Kidney glomerular epithelial cell (primary cell): ENCODE data around the gene AHCY.
"Not testable (repeated sequence)": the region's sequence is repeated elsewhere in the genome, so short reads cannot be mapped to it uniquely, and the experiment has no call there.

Experiments used
- DNase-seq: peaks from one replicate; lab custom pipeline; 2025; lab: John Stamatoyannopoulos, UW

Gene AHCY

GRCh38 chr20:34254979-34255378 lies 48.2 kb downstream of the AHCY start:
- DNase-seq = no peak

DNA sequence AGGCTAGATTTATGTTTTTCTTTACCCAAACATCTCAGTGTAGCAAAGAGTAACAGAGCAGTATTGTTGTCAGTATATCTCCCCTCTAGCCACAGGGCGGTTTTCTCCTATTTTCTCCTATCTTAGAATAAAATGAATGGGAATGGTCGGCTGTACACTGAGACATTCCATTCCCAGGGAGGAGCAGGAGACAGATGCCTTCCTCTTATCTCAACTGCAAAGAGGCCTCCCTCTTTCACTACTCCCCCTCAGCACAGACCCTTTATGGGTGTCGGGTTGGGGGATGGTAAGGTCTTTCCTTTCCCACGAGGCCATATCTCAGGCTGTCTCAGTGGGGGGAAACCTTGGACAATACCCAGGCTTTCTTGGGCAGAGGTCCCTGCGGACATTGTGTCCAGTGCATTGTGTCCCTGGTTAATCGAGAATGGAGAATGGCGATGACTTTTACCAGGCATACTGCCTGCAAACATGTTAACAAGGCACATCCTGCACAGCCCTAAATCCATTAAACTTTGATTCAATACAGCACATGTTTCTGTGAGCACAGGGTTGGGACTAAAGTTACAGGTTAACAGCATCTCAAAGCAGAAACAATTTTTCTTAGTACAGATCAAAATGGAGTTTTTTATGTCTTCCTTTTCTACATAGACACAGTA lies 50.6 kb downstream of the AHCY start:
- DNase-seq = not testable (repeated sequence)

GRCh38 chr20:34251619-34252018 lies 51.5 kb downstream of the AHCY start:
- no peak for DNase-seq

GRCh38 chr20:34250005-34250404 lies 53.1 kb downstream of the AHCY start:
- no peak for DNase-seq

DNA sequence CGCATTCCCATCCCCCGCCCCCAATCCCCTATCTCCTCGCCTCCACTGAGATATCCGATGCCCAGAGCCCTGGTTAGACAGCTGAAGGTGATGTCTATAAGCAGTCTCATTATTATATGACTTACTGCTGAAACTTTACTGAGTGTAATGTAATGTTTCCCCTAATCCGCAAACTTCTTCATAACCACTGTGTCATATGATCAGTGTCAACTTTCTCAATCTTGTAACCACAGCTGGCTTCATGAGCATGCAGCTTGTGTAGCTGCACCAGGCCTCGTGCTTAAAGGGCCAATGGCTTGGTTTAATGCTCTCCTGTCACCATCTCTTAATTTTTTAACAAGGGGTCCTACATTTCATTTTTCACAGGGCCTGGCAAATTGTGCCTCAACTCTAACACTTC lies 53.9 kb downstream of the AHCY start:
- DNase-seq = no peak

DNA sequence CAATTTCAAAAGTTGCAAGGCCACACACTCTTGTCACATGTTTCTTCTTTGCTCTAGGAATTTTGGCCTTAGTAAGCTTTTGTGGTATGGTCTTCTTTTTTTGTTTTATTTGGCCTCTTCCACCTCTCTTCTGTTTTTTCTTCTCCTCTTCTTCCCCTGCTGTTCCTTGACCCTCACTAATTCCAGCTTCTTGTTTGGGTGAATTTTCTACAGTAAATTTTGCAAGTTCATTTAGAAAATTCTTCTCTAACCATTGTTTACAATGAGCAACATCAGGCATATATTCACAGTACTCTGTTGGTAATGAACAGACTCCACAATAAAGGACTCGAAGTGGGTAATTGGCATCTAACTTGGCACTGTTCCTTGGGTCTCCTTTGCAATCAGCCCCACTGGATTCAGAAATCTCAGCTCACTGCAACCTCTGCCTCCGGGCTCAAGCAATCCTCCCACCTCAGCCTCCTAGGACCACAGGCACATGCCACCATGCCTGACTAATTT lies 57.0 kb downstream of the AHCY start:
- DNase-seq = no peak

GRCh38 chr20:34243377-34243776 lies 59.8 kb downstream of the AHCY start:
- no peak for DNase-seq

- DNase-seq = no peak
Observed at GRCh38 chr20:34242879-34243278, 60.3 kb downstream of the AHCY start.

DNA sequence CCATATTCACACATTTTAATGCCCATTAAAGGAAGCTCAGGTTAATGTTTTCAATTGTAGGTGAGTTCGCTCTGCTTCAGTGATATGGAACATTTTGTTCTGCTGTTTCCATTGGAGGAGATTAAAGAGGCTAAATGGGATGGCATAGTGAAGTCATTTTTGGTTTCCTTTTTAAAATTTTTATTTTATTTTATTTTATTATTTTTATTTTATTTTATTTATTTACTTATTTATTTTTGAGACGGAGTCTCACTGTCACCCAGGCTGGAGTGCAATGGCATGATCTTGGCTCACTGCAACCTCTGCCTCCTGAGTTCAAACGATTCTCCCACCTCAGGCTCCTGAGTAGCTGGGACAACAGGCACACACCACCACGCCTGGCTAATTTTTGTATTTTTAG lies 61.1 kb downstream of the AHCY start:
- not testable (repeated sequence) for DNase-seq

- no peak for DNase-seq
Observed at GRCh38 chr20:34240693-34241615, 62.2 kb downstream of the AHCY start, which contains the start of gene ASIP. TSS of gene ASIP (plus strand) at chr20:34241423. CDS start at chr20:34260375, 18,952 bp downstream.

DNA sequence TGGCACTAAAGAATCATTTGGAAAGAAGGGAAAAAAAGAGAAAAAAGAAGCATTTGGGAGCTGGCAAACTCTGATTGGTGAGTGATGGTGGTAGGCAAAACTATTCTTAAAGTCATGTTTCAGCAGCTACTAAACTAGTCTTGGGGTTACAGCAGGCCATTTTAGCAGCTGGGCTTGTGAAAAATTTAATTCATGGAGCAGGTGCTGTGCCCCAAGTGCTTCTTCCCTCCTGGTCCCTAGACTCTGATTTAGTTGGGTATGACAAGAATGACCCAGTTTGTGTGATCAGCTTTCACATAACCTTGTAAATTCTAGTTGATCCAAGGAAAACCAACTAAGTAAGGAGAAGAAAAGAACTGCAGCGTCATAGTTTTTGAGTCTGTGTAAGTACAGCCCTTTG lies 63.0 kb downstream of the AHCY start:
- DNase-seq = no peak

GRCh38 chr20:34237942-34238341 lies 65.2 kb downstream of the AHCY start:
- DNase-seq = no peak

DNA sequence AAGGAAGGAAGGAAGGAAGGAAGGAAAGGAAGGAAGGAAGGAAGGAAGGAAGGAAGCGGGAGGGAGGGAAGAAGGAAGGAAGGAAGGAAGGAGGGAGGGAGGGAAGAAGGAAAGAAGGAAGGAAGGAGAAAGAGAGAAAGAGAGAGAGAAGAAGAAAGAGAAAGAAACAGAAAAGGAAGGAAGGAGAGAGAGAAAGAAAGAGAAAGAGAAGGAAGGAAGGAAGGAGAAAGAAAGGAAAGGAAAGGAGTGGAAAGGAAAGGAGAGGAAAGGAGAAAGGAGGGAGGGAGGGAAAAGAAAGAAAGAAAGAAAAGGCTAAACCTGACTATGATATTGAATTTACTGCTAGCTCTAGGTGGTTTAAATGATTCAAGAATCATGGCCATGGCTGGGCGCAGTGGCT lies 67.3 kb downstream of the AHCY start:
- no peak for DNase-seq

DNA sequence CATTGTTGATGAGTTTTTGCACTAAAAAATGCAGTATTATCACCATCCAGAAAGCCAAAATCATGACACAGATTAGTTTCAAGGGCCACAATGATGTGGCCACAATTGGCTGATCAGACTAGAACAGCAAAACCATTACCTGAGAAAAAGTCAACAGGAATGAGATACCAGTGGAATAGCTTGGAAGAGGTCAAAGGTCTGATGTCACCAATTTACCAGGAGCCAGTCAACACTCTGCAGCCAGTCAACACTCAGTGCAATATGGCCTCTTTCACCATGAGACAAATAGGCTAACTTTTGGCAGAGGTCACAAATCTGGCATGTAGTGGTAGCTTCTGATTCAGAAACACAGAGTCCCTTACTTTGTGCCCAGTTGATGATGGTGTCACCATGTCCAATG lies 69.5 kb downstream of the AHCY start:
- no peak for DNase-seq

DNA sequence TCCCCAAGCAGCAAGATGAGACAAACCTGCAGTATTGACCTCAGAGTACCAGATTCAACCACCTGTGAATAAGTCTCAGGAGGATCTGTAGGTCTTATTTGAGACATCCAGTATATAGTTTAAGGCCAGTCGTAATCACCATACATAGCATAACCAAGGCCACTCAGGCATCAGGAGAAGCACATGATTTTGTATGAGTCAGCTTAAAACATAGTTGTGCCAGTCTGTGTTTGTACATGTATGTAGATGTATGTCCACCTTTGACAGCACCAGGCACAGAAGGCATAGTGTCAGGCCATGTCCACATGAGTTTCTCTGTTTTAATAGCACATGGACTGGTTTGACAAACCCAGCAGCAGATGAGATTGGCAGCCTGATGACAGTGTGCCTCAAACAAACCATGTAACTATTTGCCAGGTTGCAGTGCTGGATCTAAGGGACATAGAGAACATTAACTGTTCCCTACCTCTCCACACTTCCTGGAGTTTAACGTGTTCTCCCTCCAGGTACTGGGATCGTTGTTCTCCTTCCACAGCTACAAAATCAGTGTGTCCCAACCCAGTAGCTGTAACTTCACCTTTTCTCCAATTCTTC lies 70.6 kb downstream of the AHCY start:
- no peak for DNase-seq

DNA sequence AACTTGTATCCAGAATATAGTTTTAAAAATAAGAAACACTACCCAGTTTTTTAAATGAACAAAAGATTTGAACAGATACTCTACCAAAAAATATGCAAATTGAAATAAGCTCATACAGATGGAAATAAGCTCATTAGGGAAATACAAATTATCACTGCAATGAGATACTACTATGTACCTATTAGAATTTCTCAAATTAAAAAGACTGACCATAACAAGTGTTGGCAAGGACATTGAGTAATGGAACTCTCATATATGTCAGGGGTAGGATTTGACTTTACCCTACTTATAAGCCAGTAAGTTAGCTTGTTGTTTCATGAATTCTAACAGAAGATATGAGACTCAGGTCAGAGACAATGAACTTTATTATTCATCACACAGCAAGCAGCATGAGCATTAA lies 71.5 kb downstream of the AHCY start:
- DNase-seq = no peak
